ENCODE data around the gene AMH. TPM values are rescaled to one million over a fixed set of nuclear protein-coding genes. Genes with fewer than 3 reads are reported as not detected.

Gene AMH
- total RNA-seq, 1 donor from 2014 or later: 4.8 TPM

GRCh38 chr19:2210987-2211740 lies 38.0 kb upstream of the AMH start:
- H3K9me3 Mint-ChIP-seq: no peaks in the 10 kb centered on the region
- H3K36me3 Mint-ChIP-seq (ENCODE audit: low read depth): peaks cover 79% of the 10 kb centered on the region
- no peak for DNase-seq
- no peak for TF ChIP-seq CTCF (IDR thresholded peaks at IDR 0.05)
- H3K4me1 Mint-ChIP-seq: peaks cover 5% of the 10 kb centered on the region
- H3K27me3 Mint-ChIP-seq: no peaks in the 10 kb centered on the region
- H3K27ac Mint-ChIP-seq: no peak overlapping the region
- no peak overlapping the region for H3K4me3 Mint-ChIP-seq
- ATAC-seq (ENCODE audit: low read depth): no peak
- intact Hi-C loops (cut with micrococcal nuclease): no loop called here
- POLR2A ChIA-PET: interaction anchor here (0.5 kb wide), 1 partner anchor 55 kb away, joined by 5 read pairs; no protein-coding TSS in a partner anchor
- CTCF ChIA-PET: no interaction called here

- H3K4me3 Mint-ChIP-seq: no peak overlapping the region
- DNase-seq (no peak), ATAC-seq (ENCODE audit: low read depth) (no peak)
- no peaks in the 10 kb centered on the region for H3K27me3 Mint-ChIP-seq
- peaks cover 5% of the 10 kb centered on the region for H3K4me1 Mint-ChIP-seq
- no peaks in the 10 kb centered on the region for H3K9me3 Mint-ChIP-seq
- peaks cover 82% of the 10 kb centered on the region for H3K36me3 Mint-ChIP-seq (ENCODE audit: low read depth)
- intact Hi-C loops (cut with micrococcal nuclease): no loop called here
- no peak overlapping the region for H3K27ac Mint-ChIP-seq
- CTCF ChIA-PET: interaction anchor here (1.3 kb wide), 1 partner anchor 103 kb away, joined by 3 read pairs; no protein-coding TSS in a partner anchor
- POLR2A ChIA-PET: interaction anchor here (1.0 kb wide), 1 partner anchor 11 kb away, joined by 3 read pairs; no protein-coding TSS in a partner anchor
- no peak for TF ChIP-seq CTCF (IDR thresholded peaks at IDR 0.05)
Measured at GRCh38 chr19:2212861-2213711, 36.0 kb upstream of the AMH start.

GRCh38 chr19:2213799-2214198 lies 35.3 kb upstream of the AMH start:
- intact Hi-C loops (cut with micrococcal nuclease): no loop called here
- DNase-seq (no peak), ATAC-seq (ENCODE audit: low read depth) (no peak)
- Mint-ChIP-seq H3K4me3 (no peak overlapping the region), H3K36me3 (ENCODE audit: low read depth) (peaks cover 82% of the 10 kb centered on the region), H3K27ac (no peak overlapping the region), H3K9me3 (no peaks in the 10 kb centered on the region), H3K4me1 (peaks cover 5% of the 10 kb centered on the region), H3K27me3 (no peaks in the 10 kb centered on the region)
- POLR2A ChIA-PET: interaction anchor here (1.0 kb wide), 1 partner anchor 11 kb away, joined by 3 read pairs; no protein-coding TSS in a partner anchor
- no peak for TF ChIP-seq CTCF (IDR thresholded peaks at IDR 0.05)
- CTCF ChIA-PET: no interaction called here

GRCh38 chr19:2214251-2214650 lies 34.9 kb upstream of the AMH start:
- Mint-ChIP-seq H3K27me3 (no peaks in the 10 kb centered on the region), H3K4me1 (peaks cover 5% of the 10 kb centered on the region), H3K9me3 (no peaks in the 10 kb centered on the region), H3K4me3 (no peak overlapping the region), H3K36me3 (ENCODE audit: low read depth) (peaks cover 83% of the 10 kb centered on the region), H3K27ac (no peak overlapping the region)
- DNase-seq: no peak
- CTCF ChIA-PET: no interaction called here
- no peak for ATAC-seq (ENCODE audit: low read depth)
- POLR2A ChIA-PET: interaction anchor here (0.5 to 1.0 kb wide), 3 partner anchors 12 to 89 kb away, joined by 3 read pairs; no protein-coding TSS in a partner anchor
- intact Hi-C loops (cut with micrococcal nuclease): no loop called here
- TF ChIP-seq CTCF (IDR thresholded peaks at IDR 0.05): no peak
